HUES48 (cell line): ENCODE results near the gene ADAMTSL3.
A peak's percentile ranks its signal among the peaks of the same experiment; 100 is the strongest.

Source experiments
- H3K27ac ChIP-seq: one replicate; pipeline ENCODE4 v1.7.0; 2013; ENCODE audit warnings: low read depth, low read length, inconsistent platforms
- H3K27me3 ChIP-seq: 2 replicates; pipeline ENCODE4 v1.6.1; 2013; ENCODE audit warnings: mild to moderate bottlenecking, low read length; ENCODE audit not compliant: control insufficient read depth, insufficient read depth
- H3K36me3 ChIP-seq: 2 replicates; pipeline ENCODE4 v1.6.1; 2013; ENCODE audit warnings: low read length; ENCODE audit not compliant: control insufficient read depth, insufficient read depth
- H3K4me1 ChIP-seq: 2 replicates; pipeline ENCODE4 v1.6.1; 2013; ENCODE audit warnings: mild to moderate bottlenecking, low read length; ENCODE audit not compliant: control insufficient read depth, insufficient read depth
- H3K4me3 ChIP-seq: 2 replicates; pipeline ENCODE4 v1.5.1; 2013; ENCODE audit warnings: mild to moderate bottlenecking, low read depth, low read length
- H3K9ac ChIP-seq: 2 replicates; pipeline ENCODE4 v1.6.1; 2013; ENCODE audit warnings: mild to moderate bottlenecking, low read depth, low read length, moderate library complexity
- H3K9me3 ChIP-seq: 2 replicates; pipeline ENCODE4 v1.6.1; 2013; ENCODE audit warnings: low read length; ENCODE audit not compliant: control insufficient read depth, insufficient read depth

Gene ADAMTSL3

DNA sequence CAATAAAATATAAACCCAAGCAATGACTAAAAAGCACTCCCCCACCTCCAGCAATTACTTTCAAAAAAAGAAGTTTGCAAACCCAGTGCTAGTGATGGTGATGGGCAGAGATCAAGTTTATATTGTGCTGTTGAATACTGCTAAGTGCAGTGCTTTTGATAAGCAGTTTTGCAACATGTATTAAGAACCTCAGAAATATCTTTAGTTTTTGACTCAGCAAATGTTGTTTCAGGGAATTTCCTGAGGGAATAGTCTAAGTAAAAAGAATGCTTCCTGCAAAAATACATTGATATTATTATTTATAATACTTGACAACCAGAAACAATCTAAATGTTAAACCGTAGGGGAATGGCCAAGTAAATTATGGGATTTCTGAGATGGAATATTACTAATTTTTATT is 69.3 kb downstream of the ADAMTSL3 start:
- no peaks in the 10 kb centered on the region for H3K36me3 ChIP-seq
- H3K27ac ChIP-seq: no peak overlapping the region
- no peaks in the 10 kb centered on the region for H3K4me1 ChIP-seq
- no peaks in the 10 kb centered on the region for H3K27me3 ChIP-seq
- H3K4me3 ChIP-seq: no peak overlapping the region
- no peak overlapping the region for H3K9ac ChIP-seq
- H3K9me3 ChIP-seq: no peaks in the 10 kb centered on the region

DNA sequence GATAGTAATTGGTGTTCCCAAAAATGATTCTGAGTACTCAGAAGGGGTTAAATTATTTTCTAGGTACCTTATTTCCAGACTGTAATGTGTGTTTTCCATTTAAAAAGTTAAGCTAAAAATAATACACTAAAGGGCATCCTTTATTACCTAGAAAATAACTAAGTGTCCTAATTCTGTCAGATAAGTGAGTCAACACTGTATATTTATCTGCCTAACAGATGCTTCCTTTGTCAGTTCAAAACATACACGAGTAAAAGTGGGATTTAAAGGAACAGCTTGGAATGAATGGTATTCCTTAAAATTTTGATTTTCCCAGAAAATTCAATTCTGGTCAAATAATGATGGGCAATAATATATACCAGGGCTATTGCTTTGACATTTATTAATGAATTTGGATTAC is 78.3 kb downstream of the ADAMTSL3 start:
- H3K4me3 ChIP-seq: no peak overlapping the region
- no peaks in the 10 kb centered on the region for H3K27me3 ChIP-seq
- peaks cover 17% of the 10 kb centered on the region for H3K4me1 ChIP-seq
- H3K36me3 ChIP-seq: no peaks in the 10 kb centered on the region
- H3K27ac ChIP-seq: no peak overlapping the region
- no peaks in the 10 kb centered on the region for H3K9me3 ChIP-seq
- H3K9ac ChIP-seq: no peak overlapping the region

DNA sequence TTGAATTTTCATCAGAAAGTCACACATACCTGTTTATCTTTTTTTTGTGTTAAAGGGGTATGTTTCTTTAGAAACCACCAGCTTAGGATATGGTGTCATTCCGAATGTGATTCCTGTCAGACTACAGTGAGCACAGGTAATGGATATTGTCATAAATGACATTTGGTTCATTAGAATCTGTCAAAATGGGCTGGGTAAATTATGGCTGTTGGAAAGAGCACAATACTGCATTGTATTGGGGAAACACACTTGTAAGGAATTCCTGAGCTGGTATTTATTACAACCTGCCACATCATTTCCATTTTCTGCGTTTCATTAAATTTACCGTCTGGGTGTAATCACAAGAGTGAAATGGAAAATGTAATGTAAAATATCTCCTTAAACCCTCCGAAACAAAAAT is 78.8 kb downstream of the ADAMTSL3 start:
- no peaks in the 10 kb centered on the region for H3K27me3 ChIP-seq
- peak overlapping the region; percentile 8 for H3K27ac ChIP-seq
- H3K36me3 ChIP-seq: no peaks in the 10 kb centered on the region
- H3K4me1 ChIP-seq: peaks cover 17% of the 10 kb centered on the region
- no peak overlapping the region for H3K9ac ChIP-seq
- H3K4me3 ChIP-seq: no peak overlapping the region
- H3K9me3 ChIP-seq: no peaks in the 10 kb centered on the region

DNA sequence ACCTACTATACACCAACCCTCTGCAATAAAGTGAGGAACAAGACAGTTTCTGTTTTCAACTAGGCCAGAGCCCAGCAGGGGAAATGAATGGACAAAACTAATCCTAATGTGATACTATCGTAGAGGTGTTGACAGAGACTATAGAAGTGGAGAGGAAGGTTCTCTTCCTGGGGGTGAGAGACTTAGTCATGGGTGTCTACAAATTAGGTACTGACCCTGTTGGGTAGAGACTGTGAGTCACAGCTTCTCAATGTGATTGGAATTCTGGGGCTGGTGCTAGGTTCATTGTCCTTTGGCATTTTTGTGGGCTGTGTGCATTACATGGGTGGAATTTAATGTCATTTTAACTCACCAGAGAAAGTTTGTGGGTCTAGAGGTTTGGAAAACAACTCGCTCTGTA is 79.3 kb downstream of the ADAMTSL3 start:
- peaks cover 17% of the 10 kb centered on the region for H3K4me1 ChIP-seq
- peak overlapping the region; percentile 72 for H3K27ac ChIP-seq
- no peaks in the 10 kb centered on the region for H3K36me3 ChIP-seq
- no peaks in the 10 kb centered on the region for H3K9me3 ChIP-seq
- no peak overlapping the region for H3K9ac ChIP-seq
- H3K4me3 ChIP-seq: no peak overlapping the region
- H3K27me3 ChIP-seq: no peaks in the 10 kb centered on the region

DNA sequence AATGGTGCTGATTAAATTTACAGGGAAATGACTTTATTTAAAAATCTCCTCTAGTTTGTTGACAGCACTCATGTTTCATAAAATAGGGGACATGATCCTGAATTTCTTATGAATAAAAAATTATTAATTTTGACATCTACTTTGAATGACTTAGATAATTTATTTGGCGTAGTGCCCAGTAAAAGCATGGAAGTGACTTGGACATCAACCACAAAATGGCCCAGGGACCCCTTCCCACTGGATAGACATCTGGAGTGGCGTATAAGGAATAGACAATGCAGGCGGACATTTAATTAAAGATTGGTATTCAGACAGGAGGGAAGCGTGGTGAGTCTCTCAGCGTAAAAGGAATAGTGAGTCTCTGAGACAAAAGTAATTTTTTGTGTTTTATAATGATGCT is 79.8 kb downstream of the ADAMTSL3 start:
- no peaks in the 10 kb centered on the region for H3K36me3 ChIP-seq
- H3K4me3 ChIP-seq: no peak overlapping the region
- H3K27me3 ChIP-seq: no peaks in the 10 kb centered on the region
- H3K27ac ChIP-seq: peak overlapping the region; percentile 72
- H3K4me1 ChIP-seq: peaks cover 17% of the 10 kb centered on the region
- no peaks in the 10 kb centered on the region for H3K9me3 ChIP-seq
- H3K9ac ChIP-seq: no peak overlapping the region

DNA sequence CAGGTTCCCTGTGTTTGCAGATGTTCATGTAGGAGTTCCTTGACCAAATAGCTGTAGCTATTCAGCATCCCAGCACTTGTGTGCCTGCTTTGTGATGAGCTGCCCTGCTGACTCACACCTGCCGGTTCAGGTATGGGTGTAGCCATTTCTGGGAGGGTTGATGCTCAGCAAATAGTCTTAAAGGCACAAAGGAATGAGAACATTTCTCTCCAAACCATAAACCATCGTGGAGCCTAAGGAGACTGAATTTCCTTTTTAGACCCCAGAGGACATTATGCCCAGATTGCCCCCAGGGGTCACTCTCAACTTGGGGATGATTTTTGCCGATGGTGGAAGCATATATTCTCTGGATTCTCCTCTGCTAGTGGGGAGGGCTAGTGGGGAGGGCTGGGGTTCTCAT is 80.6 kb downstream of the ADAMTSL3 start:
- no peaks in the 10 kb centered on the region for H3K9me3 ChIP-seq
- peaks cover 17% of the 10 kb centered on the region for H3K4me1 ChIP-seq
- H3K36me3 ChIP-seq: no peaks in the 10 kb centered on the region
- no peak overlapping the region for H3K9ac ChIP-seq
- no peak overlapping the region for H3K4me3 ChIP-seq
- peak overlapping the region; percentile 0 for H3K27ac ChIP-seq
- no peaks in the 10 kb centered on the region for H3K27me3 ChIP-seq

DNA sequence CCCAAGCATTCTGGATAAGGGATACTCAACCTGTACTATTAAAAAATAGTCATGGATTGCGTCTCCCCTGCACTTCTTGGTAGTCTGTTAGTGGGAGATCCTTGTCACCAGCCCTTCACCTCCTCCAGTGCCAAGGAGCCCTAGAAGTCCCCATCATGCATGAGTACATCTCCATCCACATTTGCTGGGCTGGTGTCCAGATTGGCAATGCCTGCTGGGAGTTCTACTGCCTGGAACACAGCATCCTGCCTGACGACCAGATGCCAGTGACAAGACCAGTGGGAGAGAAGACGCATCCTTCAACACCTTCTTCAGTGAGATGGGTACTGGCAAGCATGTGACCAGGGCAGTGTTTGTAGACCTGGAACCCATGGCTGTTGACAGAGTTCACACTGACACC is 85.7 kb downstream of the ADAMTSL3 start:
- no peaks in the 10 kb centered on the region for H3K27me3 ChIP-seq
- H3K4me1 ChIP-seq: peaks cover 11% of the 10 kb centered on the region; the same call in 1 of the 2 replicates
- H3K27ac ChIP-seq: no peak overlapping the region
- no peaks in the 10 kb centered on the region for H3K36me3 ChIP-seq
- H3K9ac ChIP-seq: no peak overlapping the region
- no peak overlapping the region for H3K4me3 ChIP-seq
- H3K9me3 ChIP-seq: no peaks in the 10 kb centered on the region

DNA sequence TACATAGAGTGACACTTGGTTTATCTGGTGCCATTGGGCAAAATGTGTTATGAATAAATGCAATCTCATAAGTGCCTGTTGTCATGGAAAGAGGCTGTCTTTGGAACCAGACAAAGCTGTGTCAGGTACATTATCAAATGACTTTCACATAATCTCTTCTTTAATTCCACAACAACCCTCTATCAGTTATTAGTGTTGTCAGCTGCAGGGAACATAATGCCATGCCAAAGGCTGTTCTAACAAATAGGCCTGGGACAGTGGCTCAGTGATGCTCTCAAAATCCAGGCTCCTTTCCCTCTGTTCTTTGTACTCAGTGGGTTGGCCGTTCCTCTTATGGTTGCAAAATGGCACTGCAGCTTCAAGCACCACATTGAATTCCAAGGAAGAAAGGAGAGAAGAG is 91.8 kb downstream of the ADAMTSL3 start:
- Histone ChIP-seq H3K36me3 (no peaks in the 10 kb centered on the region), H3K4me1 (no peaks in the 10 kb centered on the region), H3K9me3 (no peaks in the 10 kb centered on the region), H3K9ac (no peak overlapping the region), H3K27me3 (no peaks in the 10 kb centered on the region), H3K27ac (no peak overlapping the region), H3K4me3 (no peak overlapping the region)

DNA sequence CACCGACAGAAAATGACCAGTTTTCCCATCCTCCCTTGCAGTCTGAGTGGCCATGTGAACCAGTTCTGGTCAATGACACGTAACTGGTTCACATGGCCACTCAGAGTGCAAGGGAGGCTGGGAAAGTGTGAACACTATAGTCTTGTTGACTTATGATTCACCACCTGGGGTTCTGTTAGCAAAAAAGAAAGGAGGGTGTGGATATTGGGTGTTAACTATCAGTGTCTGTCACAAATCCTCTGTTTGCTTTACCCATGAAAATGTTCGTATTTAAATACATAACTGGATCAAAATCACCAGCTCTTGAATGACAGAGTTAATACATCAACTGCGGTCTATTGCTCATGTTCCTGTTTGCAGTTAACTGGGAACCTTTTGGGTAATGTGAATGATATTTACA is 92.3 kb downstream of the ADAMTSL3 start:
- H3K4me3 ChIP-seq: no peak overlapping the region
- H3K9me3 ChIP-seq: no peaks in the 10 kb centered on the region
- H3K27ac ChIP-seq: no peak overlapping the region
- no peak overlapping the region for H3K9ac ChIP-seq
- H3K27me3 ChIP-seq: no peaks in the 10 kb centered on the region
- H3K4me1 ChIP-seq: no peaks in the 10 kb centered on the region
- H3K36me3 ChIP-seq: no peaks in the 10 kb centered on the region

DNA sequence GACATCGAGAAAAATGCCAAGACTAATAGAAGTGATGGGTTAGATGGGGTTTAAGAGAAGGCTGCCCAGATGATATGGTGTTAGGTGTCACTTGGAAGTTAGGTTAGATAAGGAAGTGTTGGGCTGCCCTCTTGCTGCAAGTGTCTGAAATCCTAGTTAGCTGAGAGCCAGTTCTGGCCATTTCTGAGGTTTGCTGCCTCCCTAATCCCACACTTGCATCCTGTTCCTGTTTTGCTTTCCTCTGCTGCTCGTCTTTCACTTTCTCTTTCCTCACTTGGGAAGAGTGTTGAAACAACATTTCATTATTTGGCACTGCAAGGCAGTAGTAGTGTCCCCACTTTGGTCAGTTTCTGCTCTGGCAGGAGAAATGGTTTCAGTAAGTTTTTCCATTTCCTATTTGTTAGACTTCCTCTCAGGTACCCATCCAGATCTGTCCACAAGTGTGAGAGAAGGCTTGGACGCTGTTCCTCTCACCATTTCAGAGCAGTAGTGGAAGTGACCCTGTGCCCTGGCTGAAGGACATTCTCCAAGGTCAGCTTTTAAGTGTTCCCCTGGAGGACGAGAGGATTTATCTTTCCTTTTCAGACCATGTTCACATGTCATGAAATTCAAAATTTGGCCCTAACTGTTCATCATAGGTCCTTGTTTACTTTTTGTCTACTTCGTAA is 93.3 kb downstream of the ADAMTSL3 start:
- Histone ChIP-seq H3K4me3 (no peak overlapping the region), H3K27me3 (no peaks in the 10 kb centered on the region), H3K4me1 (no peaks in the 10 kb centered on the region), H3K36me3 (no peaks in the 10 kb centered on the region), H3K9me3 (no peaks in the 10 kb centered on the region), H3K27ac (no peak overlapping the region), H3K9ac (no peak overlapping the region)

DNA sequence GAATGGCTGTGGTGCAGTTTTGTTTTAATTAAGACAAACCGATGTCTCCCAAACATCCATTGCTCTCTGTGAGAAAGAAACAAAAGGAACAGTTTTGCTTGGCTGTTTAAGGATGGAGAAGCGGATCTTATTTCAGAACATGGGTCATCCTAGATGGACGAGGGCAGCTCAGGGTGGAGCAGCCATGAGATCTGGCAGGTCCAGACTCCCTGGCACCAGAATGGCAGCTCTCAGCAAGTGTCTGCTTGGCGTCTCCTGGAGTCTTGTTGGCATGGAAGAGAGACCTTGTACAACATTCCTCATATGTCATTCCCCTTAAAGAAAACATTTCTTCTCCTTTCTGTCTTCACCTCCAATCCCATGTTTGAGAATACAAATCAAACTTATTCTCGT is 93.8 kb downstream of the ADAMTSL3 start:
- Histone ChIP-seq H3K4me1 (no peaks in the 10 kb centered on the region), H3K36me3 (no peaks in the 10 kb centered on the region), H3K9ac (no peak overlapping the region), H3K4me3 (no peak overlapping the region), H3K27ac (no peak overlapping the region), H3K9me3 (no peaks in the 10 kb centered on the region), H3K27me3 (no peaks in the 10 kb centered on the region)
